SK-N-SH (cell line): ENCODE data around the gene SETBP1. TPM values are rescaled to one million over a fixed set of nuclear protein-coding genes. Genes with fewer than 3 reads are reported as not detected.

ENCODE experiments used
- CTCF ChIA-PET: fragments of 300-600, 350-600 bp; formaldehyde crosslinking; extraction: SDS; loops from one replicate; lab custom pipeline; 2021; lab: Yijun Ruan, JAX
- POLR2A ChIA-PET: fragments of 350-600 bp; sonication (Branson Sonifier 250); formaldehyde crosslinking; extraction: SDS; loops from one replicate; lab custom pipeline; 2020; ENCODE audit warnings: antibody characterized with exemption, inconsistent platforms; lab: Yijun Ruan, JAX
- DNase-seq: peaks from one replicate; pipeline ENCODE4 v3.0.0; 2012
- H2AFZ ChIP-seq: fragments of 200-600 bp; sonication (generic); 2 replicates; pipeline ENCODE4 v1.8.1; 2016; ENCODE audit warnings: antibody characterized with exemption, mild to moderate bottlenecking, low read depth
- H3F3A ChIP-seq: fragments of 200-600 bp; sonication (generic); replicated peaks from 2 replicates; pipeline ENCODE3; 2016; ENCODE audit warnings: antibody characterized with exemption, mild to moderate bottlenecking; ENCODE audit not compliant: insufficient read depth
- H3K27ac ChIP-seq, 2 experiments: fragments of 200-500 bp in 1 of 2; fragments of 200-600 bp in 1 of 2; sonication (Bioruptor generic) in 1 of 2; sonication (generic), shearing (Covaris generic) in 1 of 2; 2 replicates each; pipeline versions ENCODE4 v1.5.1 to v1.6.1; 2014 to 2016; ENCODE audit warnings: low read depth in 2 of 2, inconsistent platforms in 1 of 2, low read length in 1 of 2, mild to moderate bottlenecking in 1 of 2, mixed read lengths in 1 of 2
- H3K27me3 ChIP-seq: fragments of 200-600 bp; sonication (generic), shearing (Covaris generic); 2 replicates; pipeline ENCODE4 v1.6.1; 2016; ENCODE audit warnings: mixed run types; ENCODE audit not compliant: insufficient read depth
- H3K36me3 ChIP-seq, 2 experiments: fragments of 200-500 bp in 1 of 2; fragments of 200-600 bp in 1 of 2; sonication (Bioruptor generic) in 1 of 2; sonication (generic) in 1 of 2; replicated peaks in 1 of 2; 2 replicates each; pipeline versions ENCODE3 to v1.5.1; 2014 to 2016; ENCODE audit warnings: low read length in 1 of 2, mild to moderate bottlenecking in 1 of 2; ENCODE audit not compliant: insufficient read depth in 2 of 2, control insufficient read depth in 1 of 2
- H3K4me1 ChIP-seq, 2 experiments: fragments of 200-500 bp in 1 of 2; fragments of 200-600 bp in 1 of 2; sonication (Bioruptor generic) in 1 of 2; sonication (generic), shearing (Covaris generic) in 1 of 2; 2 replicates each; pipeline versions ENCODE4 v1.5.1 to v1.6.1; 2014 to 2016; ENCODE audit warnings: low read depth in 1 of 2, low read length in 1 of 2, mixed run types in 1 of 2; ENCODE audit not compliant: insufficient read depth in 2 of 2, control insufficient read depth in 1 of 2
- H3K4me2 ChIP-seq: fragments of 200-600 bp; sonication (generic), shearing (Covaris generic); 2 replicates; pipeline ENCODE4 v1.6.1; 2017; ENCODE audit warnings: mixed run types
- H3K4me3 ChIP-seq, 2 experiments: fragments of 200-500 bp in 1 of 2; fragments of 200-600 bp in 1 of 2; sonication (Bioruptor generic) in 1 of 2; sonication (generic), shearing (Covaris generic) in 1 of 2; 2 replicates each; pipeline versions ENCODE4 v1.5.1 to v1.8.1; 2014 to 2016; ENCODE audit warnings: low read depth in 2 of 2, inconsistent platforms in 1 of 2, low read length in 1 of 2, mild to moderate bottlenecking in 1 of 2, mixed read lengths in 1 of 2, moderate library complexity in 1 of 2
- H3K79me2 ChIP-seq: fragments of 200-600 bp; sonication (generic); 2 replicates; pipeline ENCODE4 v1.8.1; 2017; ENCODE audit warnings: mild to moderate bottlenecking; ENCODE audit not compliant: insufficient read depth
- H3K9ac ChIP-seq: fragments of 200-600 bp; sonication (generic); 2 replicates; pipeline ENCODE4 v1.6.1; 2017; ENCODE audit warnings: mixed run types
- H3K9me2 ChIP-seq: fragments of 200-600 bp; sonication (generic); 2 replicates; pipeline ENCODE4 v1.6.1; 2017; ENCODE audit warnings: mixed run types
- H3K9me3 ChIP-seq: fragments of 200-600 bp; sonication (generic); 2 replicates; pipeline ENCODE4 v1.6.1; 2017; ENCODE audit warnings: mixed run types, mild to moderate bottlenecking, moderate library complexity
- H4K20me1 ChIP-seq: fragments of 200-600 bp; sonication (generic); 2 replicates; pipeline ENCODE4 v1.6.1; 2017; ENCODE audit warnings: mild to moderate bottlenecking, mixed run types; ENCODE audit not compliant: insufficient read depth
- CHD2 ChIP-seq: fragments of 150-350 bp; IDR thresholded peaks from 2 replicates; pipeline ENCODE4 v1.6.1; 2018; ENCODE audit warnings: low read length; ENCODE audit not compliant: partially characterized antibody
- ELF1 ChIP-seq: IDR thresholded peaks from 2 replicates; pipeline ENCODE4 v1.4.0; 2012
- FOXJ3 ChIP-seq: sonication (generic); formaldehyde crosslinking; IDR thresholded peaks from 2 replicates; pipeline ENCODE4 v1.5.1; 2020; ENCODE audit warnings: mild to moderate bottlenecking, missing genetic modification reagents
- MEF2A ChIP-seq: IDR thresholded peaks from 2 replicates; pipeline ENCODE4 v1.4.0; 2012; ENCODE audit warnings: low read depth, borderline replicate concordance
- MXI1 ChIP-seq: IDR thresholded peaks from 2 replicates; pipeline ENCODE4 v1.6.1; 2012; ENCODE audit warnings: mild to moderate bottlenecking, low read depth, low read length, improper control_type of control experiment
- NFIC ChIP-seq: IDR thresholded peaks from 2 replicates; pipeline ENCODE4 v1.4.0; 2012; ENCODE audit warnings: borderline replicate concordance
- NRF1 ChIP-seq: IDR thresholded peaks from 2 replicates; pipeline ENCODE4 v1.6.1; 2012; ENCODE audit warnings: low read depth, mild to moderate bottlenecking, low read length
- POLR2AphosphoS5 ChIP-seq: IDR thresholded peaks from 2 replicates; pipeline ENCODE4 v1.6.1; 2012; ENCODE audit warnings: low read depth, low read length
- SIN3A ChIP-seq: IDR thresholded peaks from 2 replicates; pipeline ENCODE4 v1.6.1; 2012; ENCODE audit warnings: low read depth, mild to moderate bottlenecking, low read length, moderate library complexity, borderline replicate concordance
- SMC3 ChIP-seq: IDR thresholded peaks from 2 replicates; pipeline ENCODE4 v1.6.1; 2012; ENCODE audit warnings: low read depth, low read length, improper control_type of control experiment
- TAF1 ChIP-seq: IDR thresholded peaks from 2 replicates; pipeline ENCODE4 v1.6.1; 2012; ENCODE audit warnings: low read depth, mild to moderate bottlenecking, low read length, moderate library complexity, borderline replicate concordance
- TCF12 ChIP-seq: IDR thresholded peaks from 2 replicates; pipeline ENCODE4 v1.4.0; 2012
- YY1 ChIP-seq: IDR thresholded peaks from 2 replicates; pipeline ENCODE4 v1.4.0; 2012; ENCODE audit warnings: low read depth, mild to moderate bottlenecking
- WGBS: methylation state at CpG from one replicate; pipeline ENCODE4 v1.1.6; 2017; ENCODE audit warnings: low lambda C conversion rate; 5-methylcytosine and 5-hydroxymethylcytosine counted together
- polyA plus RNA-seq, 3 experiments: library from polyadenylated mRNA; depleted of rRNA; stranded (reverse); fragments of >200 nt; gene quantifications; 2 replicates each; pipeline ENCODE4 v1.2.3, GENCODE V29; 2012
- TF ChIP-seq, protein P1 (sequence below): IDR thresholded peaks from 2 replicates; pipeline ENCODE4 v1.6.1; 2012; ENCODE audit warnings: mild to moderate bottlenecking, low read depth, low read length, moderate library complexity
- TF ChIP-seq, protein P2 (sequence below): fragments of 150-350 bp; IDR thresholded peaks from 2 replicates; pipeline ENCODE4 v1.6.1; 2017; ENCODE audit warnings: antibody characterized with exemption, low read length, low read depth, borderline replicate concordance
- TF ChIP-seq, protein P3 (sequence below): IDR thresholded peaks from 2 replicates; pipeline ENCODE4 v1.4.0; 2012; ENCODE audit warnings: low read depth
- TF ChIP-seq, protein P4 (sequence below): IDR thresholded peaks from 2 replicates; pipeline ENCODE4 v1.4.0; 2012; ENCODE audit warnings: low read depth, borderline replicate concordance
- TF ChIP-seq, protein P5 (sequence below): IDR thresholded peaks from 2 replicates; pipeline ENCODE4 v1.4.0; 2012; ENCODE audit warnings: low read depth, borderline replicate concordance
- TF ChIP-seq, protein P6 (sequence below): fragments of 200-600 bp; sonication (generic); IDR thresholded peaks from 2 replicates; pipeline ENCODE4 v1.6.1; 2017; ENCODE audit warnings: antibody characterized with exemption, mild to moderate bottlenecking, moderate library complexity

Gene SETBP1
- polyA plus RNA-seq, 1 of the 3 experiments (the other 2 are of a cell fraction), result 3.0 TPM

DNA sequence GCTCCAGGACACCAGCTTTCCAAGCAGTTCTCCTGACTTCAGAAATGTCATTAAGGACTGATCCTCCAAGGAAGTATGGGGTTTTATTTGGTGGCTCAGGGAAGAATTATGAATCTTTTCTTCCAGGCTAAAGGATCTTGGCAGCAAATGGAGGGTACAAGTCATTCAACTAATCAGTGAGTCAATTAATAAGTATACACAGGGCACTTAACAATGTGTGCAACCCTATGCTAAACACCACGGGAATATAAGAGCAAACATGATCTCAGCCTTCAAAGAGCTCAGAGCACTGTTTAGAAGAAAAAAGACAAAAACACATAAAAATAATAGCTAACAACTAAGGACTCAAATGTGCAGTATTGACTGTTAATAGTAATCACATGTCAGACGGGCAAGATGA is 234.5 kb downstream of the SETBP1 start:
- Histone ChIP-seq H3K36me3 (no peaks in the 10 kb centered on the region), H3K27ac (no peak overlapping the region), H3K4me3 (no peak overlapping the region), H3K79me2 (no peaks in the 10 kb centered on the region), H3K9me2 (no peaks in the 10 kb centered on the region), H3K9me3 (no peaks in the 10 kb centered on the region), H3F3A (peaks cover 4% of the 10 kb centered on the region), H3K4me2 (no peak overlapping the region), H3K27me3 (no peaks in the 10 kb centered on the region), H2AFZ (no peak overlapping the region), H4K20me1 (no peaks in the 10 kb centered on the region), H3K4me1 (no peaks in the 10 kb centered on the region), H3K9ac (no peak overlapping the region)
- 91% methylated on average over 2 of the region's 2 CpGs for WGBS
- TF ChIP-seq SIN3A (no peak), POLR2AphosphoS5 (no peak), SMC3 (no peak), MXI1 (no peak), NRF1 (no peak), MEF2A (no peak), TCF12 (no peak)
- TF ChIP-seq, protein P1, sequence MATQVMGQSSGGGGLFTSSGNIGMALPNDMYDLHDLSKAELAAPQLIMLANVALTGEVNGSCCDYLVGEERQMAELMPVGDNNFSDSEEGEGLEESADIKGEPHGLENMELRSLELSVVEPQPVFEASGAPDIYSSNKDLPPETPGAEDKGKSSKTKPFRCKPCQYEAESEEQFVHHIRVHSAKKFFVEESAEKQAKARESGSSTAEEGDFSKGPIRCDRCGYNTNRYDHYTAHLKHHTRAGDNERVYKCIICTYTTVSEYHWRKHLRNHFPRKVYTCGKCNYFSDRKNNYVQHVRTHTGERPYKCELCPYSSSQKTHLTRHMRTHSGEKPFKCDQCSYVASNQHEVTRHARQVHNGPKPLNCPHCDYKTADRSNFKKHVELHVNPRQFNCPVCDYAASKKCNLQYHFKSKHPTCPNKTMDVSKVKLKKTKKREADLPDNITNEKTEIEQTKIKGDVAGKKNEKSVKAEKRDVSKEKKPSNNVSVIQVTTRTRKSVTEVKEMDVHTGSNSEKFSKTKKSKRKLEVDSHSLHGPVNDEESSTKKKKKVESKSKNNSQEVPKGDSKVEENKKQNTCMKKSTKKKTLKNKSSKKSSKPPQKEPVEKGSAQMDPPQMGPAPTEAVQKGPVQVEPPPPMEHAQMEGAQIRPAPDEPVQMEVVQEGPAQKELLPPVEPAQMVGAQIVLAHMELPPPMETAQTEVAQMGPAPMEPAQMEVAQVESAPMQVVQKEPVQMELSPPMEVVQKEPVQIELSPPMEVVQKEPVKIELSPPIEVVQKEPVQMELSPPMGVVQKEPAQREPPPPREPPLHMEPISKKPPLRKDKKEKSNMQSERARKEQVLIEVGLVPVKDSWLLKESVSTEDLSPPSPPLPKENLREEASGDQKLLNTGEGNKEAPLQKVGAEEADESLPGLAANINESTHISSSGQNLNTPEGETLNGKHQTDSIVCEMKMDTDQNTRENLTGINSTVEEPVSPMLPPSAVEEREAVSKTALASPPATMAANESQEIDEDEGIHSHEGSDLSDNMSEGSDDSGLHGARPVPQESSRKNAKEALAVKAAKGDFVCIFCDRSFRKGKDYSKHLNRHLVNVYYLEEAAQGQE, result no peak
- TF ChIP-seq, protein P2, sequence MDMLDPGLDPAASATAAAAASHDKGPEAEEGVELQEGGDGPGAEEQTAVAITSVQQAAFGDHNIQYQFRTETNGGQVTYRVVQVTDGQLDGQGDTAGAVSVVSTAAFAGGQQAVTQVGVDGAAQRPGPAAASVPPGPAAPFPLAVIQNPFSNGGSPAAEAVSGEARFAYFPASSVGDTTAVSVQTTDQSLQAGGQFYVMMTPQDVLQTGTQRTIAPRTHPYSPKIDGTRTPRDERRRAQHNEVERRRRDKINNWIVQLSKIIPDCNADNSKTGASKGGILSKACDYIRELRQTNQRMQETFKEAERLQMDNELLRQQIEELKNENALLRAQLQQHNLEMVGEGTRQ, result no peak
- TF ChIP-seq, protein P3, sequence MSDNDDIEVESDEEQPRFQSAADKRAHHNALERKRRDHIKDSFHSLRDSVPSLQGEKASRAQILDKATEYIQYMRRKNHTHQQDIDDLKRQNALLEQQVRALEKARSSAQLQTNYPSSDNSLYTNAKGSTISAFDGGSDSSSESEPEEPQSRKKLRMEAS, result no peak
- ChIA-PET POLR2A (no interaction called here), CTCF (interaction anchor here (0.9 to 2.0 kb wide), 2 partner anchors 12 to 14 kb away, joined by 3 to 5 read pairs; no protein-coding TSS in a partner anchor)
- no peak for DNase-seq

DNA sequence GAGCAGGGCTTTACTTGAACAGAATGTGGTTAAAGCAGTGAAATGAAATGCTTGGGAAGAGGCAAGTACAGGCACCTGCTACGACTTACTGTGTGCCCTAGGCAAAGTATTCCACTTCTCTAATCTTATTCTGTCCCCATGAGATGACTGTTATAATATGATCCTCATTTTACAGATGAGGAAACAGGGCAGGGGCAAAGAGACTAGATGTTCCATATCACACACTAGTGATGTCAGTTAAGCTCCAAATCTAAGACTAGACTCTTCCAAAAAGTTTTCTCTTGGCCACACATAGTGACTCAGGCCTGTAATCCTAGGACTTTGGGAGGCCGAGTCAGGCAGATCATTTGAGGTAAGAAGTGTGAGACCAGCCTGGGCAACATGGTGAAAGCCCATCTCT is 235.0 kb downstream of the SETBP1 start:
- ChIA-PET POLR2A (no interaction called here), CTCF (interaction anchor here (2.0 kb wide), 1 partner anchor 14 kb away, joined by 5 read pairs; no protein-coding TSS in a partner anchor)
- no peak overlapping the region for H2AFZ ChIP-seq
- H3K27ac ChIP-seq, result no peak overlapping the region
- no peaks in the 10 kb centered on the region for H3K9me2 ChIP-seq
- no peaks in the 10 kb centered on the region for H3K9me3 ChIP-seq
- peaks cover 4% of the 10 kb centered on the region for H3F3A ChIP-seq
- no peak overlapping the region for H3K9ac ChIP-seq
- WGBS, result 89% methylated on average over 2 of the region's 2 CpGs
- H3K4me2 ChIP-seq, result no peak overlapping the region
- no peaks in the 10 kb centered on the region for H4K20me1 ChIP-seq
- DNase-seq, result no peak
- H3K4me3 ChIP-seq, result no peak overlapping the region
- H3K4me1 ChIP-seq, result no peaks in the 10 kb centered on the region
- H3K36me3 ChIP-seq, result no peaks in the 10 kb centered on the region
- H3K27me3 ChIP-seq, result no peaks in the 10 kb centered on the region
- no peaks in the 10 kb centered on the region for H3K79me2 ChIP-seq
- TF ChIP-seq, protein P4, sequence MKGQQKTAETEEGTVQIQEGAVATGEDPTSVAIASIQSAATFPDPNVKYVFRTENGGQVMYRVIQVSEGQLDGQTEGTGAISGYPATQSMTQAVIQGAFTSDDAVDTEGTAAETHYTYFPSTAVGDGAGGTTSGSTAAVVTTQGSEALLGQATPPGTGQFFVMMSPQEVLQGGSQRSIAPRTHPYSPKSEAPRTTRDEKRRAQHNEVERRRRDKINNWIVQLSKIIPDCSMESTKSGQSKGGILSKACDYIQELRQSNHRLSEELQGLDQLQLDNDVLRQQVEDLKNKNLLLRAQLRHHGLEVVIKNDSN, result no peak
- TF ChIP-seq TAF1 (no peak), CHD2 (no peak), POLR2AphosphoS5 (no peak), TCF12 (no peak), SMC3 (no peak), ELF1 (no peak), YY1 (no peak), NFIC (no peak), FOXJ3 (CRISPR knock-in tag) (no peak)
- TF ChIP-seq, protein P5, sequence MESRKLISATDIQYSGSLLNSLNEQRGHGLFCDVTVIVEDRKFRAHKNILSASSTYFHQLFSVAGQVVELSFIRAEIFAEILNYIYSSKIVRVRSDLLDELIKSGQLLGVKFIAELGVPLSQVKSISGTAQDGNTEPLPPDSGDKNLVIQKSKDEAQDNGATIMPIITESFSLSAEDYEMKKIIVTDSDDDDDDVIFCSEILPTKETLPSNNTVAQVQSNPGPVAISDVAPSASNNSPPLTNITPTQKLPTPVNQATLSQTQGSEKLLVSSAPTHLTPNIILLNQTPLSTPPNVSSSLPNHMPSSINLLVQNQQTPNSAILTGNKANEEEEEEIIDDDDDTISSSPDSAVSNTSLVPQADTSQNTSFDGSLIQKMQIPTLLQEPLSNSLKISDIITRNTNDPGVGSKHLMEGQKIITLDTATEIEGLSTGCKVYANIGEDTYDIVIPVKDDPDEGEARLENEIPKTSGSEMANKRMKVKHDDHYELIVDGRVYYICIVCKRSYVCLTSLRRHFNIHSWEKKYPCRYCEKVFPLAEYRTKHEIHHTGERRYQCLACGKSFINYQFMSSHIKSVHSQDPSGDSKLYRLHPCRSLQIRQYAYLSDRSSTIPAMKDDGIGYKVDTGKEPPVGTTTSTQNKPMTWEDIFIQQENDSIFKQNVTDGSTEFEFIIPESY, result no peak
- TF ChIP-seq, protein P6, sequence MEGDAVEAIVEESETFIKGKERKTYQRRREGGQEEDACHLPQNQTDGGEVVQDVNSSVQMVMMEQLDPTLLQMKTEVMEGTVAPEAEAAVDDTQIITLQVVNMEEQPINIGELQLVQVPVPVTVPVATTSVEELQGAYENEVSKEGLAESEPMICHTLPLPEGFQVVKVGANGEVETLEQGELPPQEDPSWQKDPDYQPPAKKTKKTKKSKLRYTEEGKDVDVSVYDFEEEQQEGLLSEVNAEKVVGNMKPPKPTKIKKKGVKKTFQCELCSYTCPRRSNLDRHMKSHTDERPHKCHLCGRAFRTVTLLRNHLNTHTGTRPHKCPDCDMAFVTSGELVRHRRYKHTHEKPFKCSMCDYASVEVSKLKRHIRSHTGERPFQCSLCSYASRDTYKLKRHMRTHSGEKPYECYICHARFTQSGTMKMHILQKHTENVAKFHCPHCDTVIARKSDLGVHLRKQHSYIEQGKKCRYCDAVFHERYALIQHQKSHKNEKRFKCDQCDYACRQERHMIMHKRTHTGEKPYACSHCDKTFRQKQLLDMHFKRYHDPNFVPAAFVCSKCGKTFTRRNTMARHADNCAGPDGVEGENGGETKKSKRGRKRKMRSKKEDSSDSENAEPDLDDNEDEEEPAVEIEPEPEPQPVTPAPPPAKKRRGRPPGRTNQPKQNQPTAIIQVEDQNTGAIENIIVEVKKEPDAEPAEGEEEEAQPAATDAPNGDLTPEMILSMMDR, result no peak
